OCI-LY7 (cell line): ENCODE measurements around the gene ODAD3.

Source experiments
- EZH2phosphoT487 ChIP-seq: fragments of 200-600 bp; sonication (generic); IDR thresholded peaks from 2 replicates; pipeline ENCODE4 v1.6.1; 2018; ENCODE audit warnings: low read depth, borderline replicate concordance, mild to moderate bottlenecking, mixed run types, antibody characterized with exemption, low read length, moderate library complexity, mixed read lengths
- TF ChIP-seq, protein P1 (sequence below): fragments of 200-600 bp; sonication (generic); conservative IDR thresholded peaks from 2 replicates; pipeline ENCODE4 v1.5.1; 2014; ENCODE audit warnings: mild to moderate bottlenecking, antibody characterized with exemption, low read length, moderate library complexity, mixed read lengths

GRCh38 chr19:11447347-11448262 lies 12.7 kb upstream of the ODAD3 start:
- no peak for TF ChIP-seq EZH2phosphoT487
- TF ChIP-seq, protein P1, sequence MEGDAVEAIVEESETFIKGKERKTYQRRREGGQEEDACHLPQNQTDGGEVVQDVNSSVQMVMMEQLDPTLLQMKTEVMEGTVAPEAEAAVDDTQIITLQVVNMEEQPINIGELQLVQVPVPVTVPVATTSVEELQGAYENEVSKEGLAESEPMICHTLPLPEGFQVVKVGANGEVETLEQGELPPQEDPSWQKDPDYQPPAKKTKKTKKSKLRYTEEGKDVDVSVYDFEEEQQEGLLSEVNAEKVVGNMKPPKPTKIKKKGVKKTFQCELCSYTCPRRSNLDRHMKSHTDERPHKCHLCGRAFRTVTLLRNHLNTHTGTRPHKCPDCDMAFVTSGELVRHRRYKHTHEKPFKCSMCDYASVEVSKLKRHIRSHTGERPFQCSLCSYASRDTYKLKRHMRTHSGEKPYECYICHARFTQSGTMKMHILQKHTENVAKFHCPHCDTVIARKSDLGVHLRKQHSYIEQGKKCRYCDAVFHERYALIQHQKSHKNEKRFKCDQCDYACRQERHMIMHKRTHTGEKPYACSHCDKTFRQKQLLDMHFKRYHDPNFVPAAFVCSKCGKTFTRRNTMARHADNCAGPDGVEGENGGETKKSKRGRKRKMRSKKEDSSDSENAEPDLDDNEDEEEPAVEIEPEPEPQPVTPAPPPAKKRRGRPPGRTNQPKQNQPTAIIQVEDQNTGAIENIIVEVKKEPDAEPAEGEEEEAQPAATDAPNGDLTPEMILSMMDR = no peak
